Erythroblast (primary cell): Measurements from ENCODE around the gene PLAAT2.
"Not testable (repeated sequence)": the region's sequence is repeated elsewhere in the genome, so short reads cannot be mapped to it uniquely, and the experiment has no call there.

ENCODE experiments used
- GATA1 ChIP-seq: IDR thresholded peaks from 2 replicates; pipeline ENCODE4 v1.6.1; 2011; ENCODE audit warnings: low read depth, mild to moderate bottlenecking, control low read depth, low read length, moderate library complexity
- POLR2A ChIP-seq: IDR thresholded peaks from 2 replicates; pipeline ENCODE4 v1.6.1; 2011; ENCODE audit warnings: mild to moderate bottlenecking, low read length

DNA sequence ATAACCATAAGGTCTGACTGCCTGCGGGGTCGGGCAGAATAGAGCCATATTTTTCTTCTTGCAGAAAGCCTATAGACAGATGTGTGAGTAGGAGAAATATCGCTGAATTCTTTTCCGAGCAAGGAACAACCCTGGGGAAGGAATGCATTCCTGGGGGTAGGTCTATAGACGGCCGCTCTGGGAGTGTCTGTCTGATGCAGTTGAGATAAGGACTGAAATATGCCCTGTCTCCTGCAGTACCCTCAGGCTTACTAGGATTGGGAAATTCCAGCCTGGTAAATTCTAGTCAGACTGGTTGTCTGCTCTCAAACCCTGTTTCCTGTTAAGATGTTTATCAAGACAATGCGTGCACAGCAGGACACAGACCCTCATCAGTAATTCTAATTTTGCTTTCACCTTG, 18.0 kb upstream of the PLAAT2 start:
- not testable (repeated sequence) for TF ChIP-seq POLR2A, GATA1
